Activated effector memory CD4-positive, alpha-beta T cell treated with Interleukin-2 at 50 U/mL for 16 hours (primary cell): ENCODE data around the gene NDRG4.

Experiments used
- DNase-seq: peaks from one replicate; pipeline ENCODE4 v3.0.0-alpha.2; 2020

Gene NDRG4

GRCh38 chr16:58499615-58500351, at the start of gene NDRG4:
Gene NDRG4 (plus strand): TSS chr16:58500143. CDS start chr16:58500249, 106 bp downstream.
- no peak for DNase-seq

GRCh38 chr16:58450590-58450989, 49.4 kb upstream of the NDRG4 start:
- no peak for DNase-seq

GRCh38 chr16:58451265-58451689, 48.7 kb upstream of the NDRG4 start:
- no peak for DNase-seq

GRCh38 chr16:58451945-58452401, 48.0 kb upstream of the NDRG4 start:
- no peak for DNase-seq

GRCh38 chr16:58452640-58453039, 47.3 kb upstream of the NDRG4 start:
- no peak for DNase-seq

GRCh38 chr16:58454178-58454577, 45.8 kb upstream of the NDRG4 start:
- no peak for DNase-seq

GRCh38 chr16:58454856-58455255, 45.1 kb upstream of the NDRG4 start:
- DNase-seq: no peak

GRCh38 chr16:58455750-58456149, 44.2 kb upstream of the NDRG4 start:
- no peak for DNase-seq

- no peak for DNase-seq
Measured at GRCh38 chr16:58456193-58456592, 43.8 kb upstream of the NDRG4 start.

- DNase-seq: no peak
Measured at GRCh38 chr16:58458606-58459343, 41.2 kb upstream of the NDRG4 start.

- DNase-seq: no peak
Measured at GRCh38 chr16:58459344-58460218, 40.4 kb upstream of the NDRG4 start.

- DNase-seq: no peak
Measured at GRCh38 chr16:58460219-58460610, 39.7 kb upstream of the NDRG4 start.

- DNase-seq: no peak
Measured at GRCh38 chr16:58461056-58461455, 38.9 kb upstream of the NDRG4 start.

GRCh38 chr16:58461640-58462039, 38.3 kb upstream of the NDRG4 start:
- no peak for DNase-seq

GRCh38 chr16:58462089-58462488, 37.9 kb upstream of the NDRG4 start:
- no peak for DNase-seq

- DNase-seq: no peak
Measured at GRCh38 chr16:58462499-58462996, 37.4 kb upstream of the NDRG4 start.

- DNase-seq: no peak
Measured at GRCh38 chr16:58462997-58463941, 36.7 kb upstream of the NDRG4 start.

GRCh38 chr16:58464047-58464915, 35.7 kb upstream of the NDRG4 start:
- DNase-seq: no peak

GRCh38 chr16:58464916-58465731, 34.8 kb upstream of the NDRG4 start:
- no peak for DNase-seq

GRCh38 chr16:58465817-58466216, 34.1 kb upstream of the NDRG4 start:
- DNase-seq: no peak
